Stimulated activated CD4-positive, alpha-beta T cell treated with anti-CD3 and anti-CD28 coated beads, Interleukin-4, amount 100 ng/mL, for 1 hour (primary cell): ENCODE data around the gene OR51Q1.

Experiments used
- DNase-seq: peaks from one replicate; pipeline ENCODE4 v3.0.0-alpha.2; 2020

The OR51Q1 gene, protein sequence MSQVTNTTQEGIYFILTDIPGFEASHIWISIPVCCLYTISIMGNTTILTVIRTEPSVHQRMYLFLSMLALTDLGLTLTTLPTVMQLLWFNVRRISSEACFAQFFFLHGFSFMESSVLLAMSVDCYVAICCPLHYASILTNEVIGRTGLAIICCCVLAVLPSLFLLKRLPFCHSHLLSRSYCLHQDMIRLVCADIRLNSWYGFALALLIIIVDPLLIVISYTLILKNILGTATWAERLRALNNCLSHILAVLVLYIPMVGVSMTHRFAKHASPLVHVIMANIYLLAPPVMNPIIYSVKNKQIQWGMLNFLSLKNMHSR

DNA sequence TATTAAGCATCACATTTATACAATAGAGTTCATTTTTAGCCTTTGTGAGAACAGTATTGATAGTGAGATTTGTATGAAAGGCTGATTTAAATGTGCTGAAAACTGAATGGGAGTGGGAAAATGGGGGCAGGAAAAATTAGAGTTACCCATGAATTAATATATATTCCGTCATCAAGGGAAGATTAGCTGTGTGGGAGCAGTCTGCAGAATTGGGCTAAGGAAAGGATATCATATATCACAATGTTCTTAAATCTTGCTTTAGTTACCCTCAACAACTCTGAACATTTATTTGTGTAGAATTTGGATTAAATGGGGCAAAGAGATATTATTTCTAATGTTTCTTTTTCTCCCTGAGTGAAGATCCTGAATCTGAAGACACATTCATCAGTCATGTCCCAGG lies at the start of gene OR51Q1:
OR51Q1 (plus strand) TSS at position 301 of the 400 bp plus-strand sequence; CDS start at position 391, 90 bp downstream.
- no peak for DNase-seq

DNA sequence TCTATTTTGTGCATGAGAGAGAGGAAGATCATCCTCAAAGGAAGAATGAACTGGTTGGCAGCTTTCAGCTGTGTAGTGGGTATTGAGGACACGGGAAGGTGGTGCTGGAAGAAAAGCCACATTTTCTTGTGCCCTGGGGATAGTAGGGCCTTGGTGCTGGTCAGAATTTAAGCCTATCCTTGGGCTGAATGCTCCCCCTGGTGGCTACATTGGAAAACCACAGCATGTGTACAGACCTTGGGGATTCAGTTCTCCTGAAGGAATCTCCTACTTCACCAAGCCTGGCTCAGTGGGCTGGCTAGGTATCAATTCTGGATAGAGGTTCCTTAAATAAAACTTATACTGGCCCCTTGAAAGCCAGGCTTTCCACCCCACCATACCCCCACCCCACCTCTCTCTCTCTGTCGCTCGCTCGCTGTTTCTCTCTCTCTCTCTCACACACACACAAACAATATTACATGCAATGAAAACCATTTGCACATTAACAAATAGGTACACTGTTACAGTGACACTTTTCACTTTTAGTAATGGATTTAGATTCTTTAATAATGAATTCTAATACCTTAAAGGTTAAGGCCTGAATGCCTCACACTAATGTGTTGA lies 41.1 kb upstream of the OR51Q1 start:
- peak; percentile 5 for DNase-seq

DNA sequence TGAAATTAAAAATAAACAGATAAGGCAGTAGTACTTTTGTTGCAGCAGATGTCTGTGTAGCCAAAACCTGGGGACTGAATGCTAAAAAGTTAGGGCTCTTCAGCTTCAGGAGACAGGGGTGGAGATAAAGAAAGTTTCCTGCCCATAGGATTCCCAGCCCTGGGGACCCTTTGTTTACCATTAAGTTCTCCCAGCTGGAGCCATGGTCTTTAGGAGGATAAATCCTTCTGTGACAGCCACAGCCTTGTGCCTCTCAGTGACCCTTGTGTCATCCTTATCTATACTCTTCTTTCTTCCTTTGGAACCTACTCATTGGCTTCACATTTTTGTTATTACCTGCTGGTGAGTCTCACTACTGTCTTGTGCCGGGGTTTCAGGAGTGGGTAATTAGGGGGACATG lies 38.3 kb upstream of the OR51Q1 start, which contains the start of gene OR51M1:
OR51M1 (plus strand) TSS at position 237 of the 400 bp plus-strand sequence. CDS start 5,587 bp downstream, outside the sequence.
- DNase-seq: no peak

DNA sequence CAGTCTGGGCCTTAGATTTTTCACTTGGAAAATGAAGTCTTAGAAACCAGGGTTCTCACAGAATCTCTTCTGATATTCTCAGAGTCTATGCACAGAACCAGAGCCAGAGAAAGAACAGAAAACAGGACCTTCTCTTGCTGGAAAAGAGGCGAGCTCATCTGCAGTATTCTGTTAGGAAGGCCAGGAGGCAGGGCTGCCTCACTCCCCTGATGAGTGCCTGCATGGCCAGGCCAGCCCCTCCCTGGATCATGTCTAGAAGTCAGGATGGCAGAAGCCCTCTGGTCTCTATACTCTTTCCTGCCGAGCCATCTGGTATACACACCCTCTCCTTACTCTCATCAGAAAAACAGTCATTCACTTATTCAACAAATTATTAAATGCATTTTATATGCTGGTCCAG lies 37.6 kb upstream of the OR51Q1 start:
- DNase-seq: no peak

DNA sequence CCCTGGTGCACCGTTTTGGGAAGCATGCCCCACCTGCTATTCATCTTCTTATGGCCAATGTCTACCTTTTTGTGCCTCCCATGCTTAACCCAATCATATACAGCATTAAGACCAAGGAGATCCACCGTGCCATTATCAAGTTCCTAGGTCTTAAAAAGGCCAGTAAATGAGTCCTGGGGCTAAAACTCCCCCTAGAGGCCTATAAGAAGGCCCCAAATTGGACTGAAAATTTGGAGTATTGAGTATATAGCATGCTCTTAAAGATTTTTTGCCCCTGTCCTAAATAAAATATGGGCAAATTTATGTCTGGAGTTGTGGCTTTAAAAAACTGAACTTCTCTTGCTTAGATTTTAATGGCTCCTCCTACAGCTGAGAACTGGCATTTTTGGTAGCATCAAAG lies 31.7 kb upstream of the OR51Q1 start:
- DNase-seq: no peak

DNA sequence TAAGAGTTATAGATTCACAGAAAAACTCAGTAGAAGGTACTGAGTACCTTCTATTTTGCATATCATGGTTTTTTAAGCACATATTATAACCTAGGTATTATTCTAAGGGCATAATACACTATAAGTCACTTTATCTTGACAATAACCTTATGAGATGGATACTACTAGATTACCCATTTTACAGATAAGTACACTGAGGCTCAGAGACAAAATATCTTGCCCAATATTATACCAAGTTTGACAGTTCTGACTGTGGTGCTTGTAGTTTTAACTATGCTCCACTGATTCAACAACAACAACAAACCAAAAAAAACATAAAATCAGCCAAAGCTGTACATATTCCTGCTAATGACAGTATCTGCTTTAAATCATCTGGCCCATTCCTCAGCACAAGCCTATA lies 27.8 kb upstream of the OR51Q1 start:
- DNase-seq: no peak

DNA sequence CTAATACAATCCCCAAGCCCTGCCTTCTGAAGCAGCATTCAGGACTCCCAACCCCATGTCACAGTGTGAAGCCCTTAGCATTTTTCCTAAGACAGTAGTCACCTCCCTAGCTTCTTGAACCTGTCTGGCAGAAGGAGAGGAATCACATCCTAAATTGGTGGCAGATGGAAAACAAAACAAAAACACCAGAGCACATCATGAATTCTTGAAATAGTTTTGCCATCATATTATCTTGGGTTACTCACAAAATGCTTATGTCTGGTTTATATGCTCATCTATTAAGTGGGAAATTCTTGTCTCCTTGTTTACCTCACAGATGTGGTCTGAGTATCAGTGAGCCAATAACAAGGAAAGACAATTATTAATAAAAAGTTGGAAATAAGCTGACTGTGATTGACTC lies 23.0 kb upstream of the OR51Q1 start:
- no peak for DNase-seq

DNA sequence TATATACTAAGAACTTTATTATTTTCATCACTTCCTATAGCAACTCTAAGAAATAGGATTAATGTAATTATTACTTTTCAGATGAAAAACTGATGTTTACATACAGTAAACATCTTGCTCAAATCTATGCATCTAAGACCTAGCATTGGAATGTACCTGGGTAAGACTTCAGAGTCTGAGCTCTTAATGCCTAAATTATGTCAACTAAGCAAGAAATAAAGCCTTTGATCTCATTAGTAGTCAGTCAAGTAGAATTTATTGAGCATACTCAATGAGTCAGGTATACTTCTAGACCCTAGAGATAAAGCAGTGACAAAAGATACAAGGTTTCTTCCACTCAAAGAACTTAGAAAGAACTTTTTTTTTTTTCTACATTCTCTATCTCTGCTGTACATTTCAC lies 16.7 kb upstream of the OR51Q1 start:
- DNase-seq: no peak

DNA sequence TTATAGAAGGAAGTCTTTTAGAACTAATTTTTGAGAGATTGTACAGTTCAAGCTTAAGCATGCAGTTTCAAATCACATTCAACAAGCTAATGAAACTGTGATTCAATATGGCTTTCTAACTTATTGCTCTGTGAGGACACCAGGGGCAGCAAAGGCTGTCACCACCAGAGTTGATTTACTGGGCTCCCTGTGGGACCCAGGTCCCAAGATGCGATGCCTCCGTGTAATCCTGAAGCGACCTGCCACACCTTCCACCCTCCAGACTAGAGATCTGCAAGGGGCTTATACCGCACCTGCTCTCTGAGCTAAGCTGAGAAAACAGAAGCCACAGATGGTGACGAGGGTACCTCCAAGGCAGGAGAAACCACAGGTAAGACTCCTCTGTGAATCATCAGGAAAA lies 918 bp upstream of the OR51Q1 start:
- no peak for DNase-seq

DNA sequence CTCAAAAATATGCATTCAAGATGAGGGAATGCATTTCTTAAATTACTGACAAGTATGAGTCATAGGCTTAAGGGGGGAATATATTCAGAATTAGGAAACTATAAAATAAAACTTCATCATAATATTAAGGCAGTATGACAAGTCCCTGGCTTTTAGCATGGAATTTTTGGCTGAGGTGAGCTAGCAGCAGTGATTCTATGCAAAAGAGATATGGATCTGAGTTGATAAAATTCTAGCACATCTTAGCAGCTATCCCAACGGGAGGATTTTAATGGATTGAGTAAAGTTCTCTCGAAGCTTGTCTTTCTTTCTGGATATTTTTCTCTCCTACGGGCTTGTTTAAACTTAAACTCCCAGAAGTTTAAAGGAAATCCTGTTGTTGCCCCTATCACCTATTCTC lies 1.2 kb downstream of the OR51Q1 start:
- DNase-seq: no peak

DNA sequence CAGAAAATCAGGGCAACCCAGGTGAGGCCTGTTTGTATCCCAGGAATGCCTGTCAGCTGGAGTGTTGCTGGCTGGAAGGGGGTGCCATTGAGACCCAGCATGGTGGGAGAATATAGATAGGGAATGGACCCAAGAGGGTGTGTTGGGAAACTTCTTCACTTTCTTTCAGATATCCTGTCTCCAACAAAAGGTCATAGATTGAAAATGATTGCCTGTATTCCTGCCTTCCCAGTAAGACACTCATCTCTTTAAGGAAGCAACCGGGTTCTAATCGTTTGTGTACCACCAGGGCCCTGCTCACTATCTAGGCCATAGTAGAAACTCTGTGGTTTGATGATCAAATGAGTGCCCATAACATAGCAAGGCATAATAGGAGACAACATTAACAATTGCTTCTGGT lies 19.5 kb downstream of the OR51Q1 start, which contains the start of gene OR51I1:
OR51I1 (minus strand) TSS at position 101 of the 400 bp plus-strand sequence; CDS start at position 101, 0 bp downstream.
- no peak for DNase-seq

DNA sequence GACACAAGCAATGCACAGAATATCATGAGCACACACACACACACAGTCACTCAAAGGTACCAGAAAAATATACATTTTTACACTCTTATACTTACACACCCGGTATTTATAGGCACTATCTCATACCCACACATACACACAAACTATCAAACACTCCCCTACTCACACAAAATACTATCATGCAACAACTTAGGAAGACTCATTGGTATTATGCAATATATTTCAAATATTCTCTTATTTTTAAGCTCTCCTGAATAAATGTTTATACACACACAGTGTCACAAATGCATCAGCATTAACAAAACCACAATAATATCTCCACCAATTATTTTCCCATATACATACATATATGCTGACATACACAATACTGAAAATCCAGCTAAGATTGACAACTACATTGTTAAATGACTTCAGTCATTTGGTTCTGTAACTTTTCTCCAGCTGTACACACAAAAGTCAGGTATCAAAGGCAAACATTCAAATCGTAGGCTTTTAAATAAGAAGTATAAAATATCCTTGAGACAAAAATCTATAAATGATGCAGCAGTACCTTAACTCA lies 22.0 kb downstream of the OR51Q1 start:
- no peak for DNase-seq

DNA sequence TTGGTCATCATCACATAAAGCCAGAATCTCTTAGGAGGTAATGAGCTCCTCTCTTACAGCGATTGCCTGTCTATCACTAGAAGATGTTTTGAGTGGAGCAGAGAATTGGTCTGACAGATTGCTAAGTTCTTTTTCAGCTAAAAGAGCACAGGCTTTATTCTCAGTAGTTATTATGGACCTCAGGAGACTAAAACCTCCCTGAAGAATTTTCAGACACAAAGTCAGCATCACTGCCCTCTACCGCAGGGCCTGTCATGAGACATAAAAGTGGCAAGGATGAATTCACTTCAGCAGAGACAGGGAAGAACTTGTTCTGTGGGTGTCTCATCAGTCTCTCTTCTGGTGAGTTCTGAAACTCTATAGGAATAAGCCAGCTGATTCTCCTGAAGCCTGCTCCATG lies 27.1 kb downstream of the OR51Q1 start, which contains the start of gene OR51I2:
OR51I2 (plus strand) TSS at position 301 of the 400 bp plus-strand sequence. CDS start 4,166 bp downstream, outside the sequence.
- no peak for DNase-seq

DNA sequence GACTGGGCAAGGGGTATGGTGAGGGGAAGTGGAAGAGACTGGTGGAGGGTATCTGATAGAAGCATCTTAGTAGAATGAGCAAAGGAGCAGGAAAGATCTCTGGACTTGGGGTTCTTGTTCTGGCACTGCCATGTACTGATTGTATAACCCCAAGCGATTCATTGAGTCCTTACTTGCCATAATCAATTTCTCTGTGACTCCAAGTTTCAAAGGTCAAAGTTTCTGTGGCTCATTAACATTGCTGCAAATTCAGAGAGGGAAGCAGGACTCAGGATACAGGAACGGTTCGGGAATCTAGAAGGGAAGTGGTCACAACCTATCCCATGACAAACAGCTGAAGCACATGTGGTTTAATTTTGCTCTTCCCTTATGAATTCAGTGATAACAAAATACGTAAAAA lies 27.5 kb downstream of the OR51Q1 start:
- no peak for DNase-seq

DNA sequence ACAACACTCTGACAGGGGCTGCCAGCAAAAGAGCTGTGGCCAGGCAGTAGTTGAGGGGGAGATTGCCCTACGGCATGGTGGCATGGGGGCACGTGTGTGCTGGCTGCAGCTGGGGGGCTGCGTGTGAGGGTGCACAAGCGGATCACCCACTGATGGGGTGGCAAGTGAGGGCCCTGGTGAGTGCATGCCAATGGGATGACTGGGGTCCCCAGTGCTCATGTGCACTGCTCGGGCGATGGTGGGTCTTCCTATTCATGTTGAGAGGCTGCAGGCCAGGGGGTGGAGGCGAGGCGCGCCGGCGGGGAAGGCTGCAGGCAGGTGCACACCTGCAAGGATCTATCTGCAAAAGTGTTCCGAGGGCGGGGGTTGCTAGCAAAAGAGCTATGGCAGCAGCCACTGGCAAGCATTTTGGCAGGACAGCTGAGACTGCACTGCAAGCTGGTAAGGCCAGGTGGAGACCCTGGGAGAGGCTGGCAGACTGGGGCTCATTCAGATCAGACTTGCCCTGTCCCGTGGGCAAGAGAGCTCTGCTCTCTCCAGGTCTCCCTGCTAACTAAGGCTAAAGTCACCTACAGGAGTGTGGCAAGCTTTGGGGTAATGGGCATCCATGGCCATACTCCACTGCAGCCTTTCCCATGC lies 39.2 kb downstream of the OR51Q1 start:
- DNase-seq: no peak

DNA sequence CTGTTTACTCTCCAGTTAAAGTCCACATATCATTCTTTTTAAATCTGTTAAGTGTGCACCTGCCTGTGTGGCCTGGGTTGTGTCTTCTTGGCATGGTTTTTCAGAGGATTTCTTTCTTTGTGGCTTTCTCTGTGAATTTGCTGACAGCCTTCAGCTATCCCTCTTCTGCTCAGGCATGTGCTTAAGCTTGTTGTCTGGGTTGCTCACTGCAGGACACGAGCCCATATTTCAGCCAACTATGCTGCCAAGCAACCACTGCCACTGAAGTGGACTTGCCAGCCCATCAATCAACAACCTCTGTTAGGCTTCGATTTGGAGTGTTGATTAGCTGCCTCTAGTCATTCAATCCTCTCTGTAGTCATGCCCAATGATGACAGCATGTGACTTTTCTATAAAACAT lies 45.6 kb downstream of the OR51Q1 start:
- DNase-seq: no peak
